ENCODE measurements around the gene DSP.

Gene DSP

GRCh38 chr6:7550433-7550801, 8.9 kb downstream of the DSP start:
- Histone ChIP-seq H3K9ac (ENCODE audit: insufficient read length, low read depth) (no peak overlapping the region), H3K36me3 (ENCODE audit: insufficient read depth, insufficient read length, low read length) (peaks cover 4% of the 10 kb centered on the region), H3K27me3 (ENCODE audit: insufficient read depth, insufficient read length) (no peaks in the 10 kb centered on the region), H3K9me3 (ENCODE audit: insufficient read depth, low read length) (no peaks in the 10 kb centered on the region), H3K4me3 (ENCODE audit: insufficient read length, low read depth) (no peak overlapping the region), H3K4me1 (ENCODE audit: insufficient read depth, insufficient read length) (peaks cover 2% of the 10 kb centered on the region)
- no peak for DNase-seq (ENCODE audit: low read depth, low spot score)
- TF ChIP-seq YY1 (IDR thresholded peaks at IDR 0.05; ENCODE audit: insufficient read depth, insufficient read length) (no peak), ZNF274 (IDR thresholded peaks at IDR 0.05; ENCODE audit: low read depth, low read length) (no peak), SUZ12 (IDR thresholded peaks at IDR 0.05; ENCODE audit: extremely low read depth, insufficient read depth, insufficient read length) (no peak)

- Histone ChIP-seq H3K9me3 (ENCODE audit: insufficient read depth, low read length) (no peaks in the 10 kb centered on the region), H3K36me3 (ENCODE audit: insufficient read depth, insufficient read length, low read length) (peaks cover 36% of the 10 kb centered on the region), H3K4me3 (ENCODE audit: insufficient read length, low read depth) (no peak overlapping the region), H3K9ac (ENCODE audit: insufficient read length, low read depth) (no peak overlapping the region), H3K27me3 (ENCODE audit: insufficient read depth, insufficient read length) (no peaks in the 10 kb centered on the region), H3K4me1 (ENCODE audit: insufficient read depth, insufficient read length) (no peaks in the 10 kb centered on the region)
- TF ChIP-seq SUZ12 (IDR thresholded peaks at IDR 0.05; ENCODE audit: extremely low read depth, insufficient read depth, insufficient read length) (no peak), ZNF274 (IDR thresholded peaks at IDR 0.05; ENCODE audit: low read depth, low read length) (no peak), YY1 (IDR thresholded peaks at IDR 0.05; ENCODE audit: insufficient read depth, insufficient read length) (no peak)
- DNase-seq (ENCODE audit: low read depth, low spot score), result no peak
Observed at GRCh38 chr6:7554533-7555275, 13.2 kb downstream of the DSP start.

DNA sequence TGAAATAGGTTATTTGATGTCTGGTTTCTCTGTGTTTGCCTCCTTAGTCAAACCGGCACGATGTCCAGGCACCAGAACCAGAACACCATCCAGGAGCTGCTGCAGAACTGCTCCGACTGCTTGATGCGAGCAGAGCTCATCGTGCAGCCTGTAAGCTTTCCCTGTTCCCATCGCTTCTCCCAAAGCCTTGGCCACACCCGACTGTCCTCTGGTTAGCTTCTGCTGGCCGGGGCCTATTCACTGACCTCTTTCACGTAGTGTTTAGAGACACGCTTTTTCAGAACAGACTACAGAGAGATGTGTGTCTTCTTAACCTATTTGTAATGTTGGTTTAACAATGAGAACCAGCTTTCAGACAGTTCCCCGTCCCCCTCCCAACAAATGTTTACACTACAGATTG, 14.2 kb downstream of the DSP start:
- H3K9me3 ChIP-seq (ENCODE audit: insufficient read depth, low read length), result no peaks in the 10 kb centered on the region
- no peak for DNase-seq (ENCODE audit: low read depth, low spot score)
- H3K4me3 ChIP-seq (ENCODE audit: insufficient read length, low read depth), result no peak overlapping the region
- H3K36me3 ChIP-seq (ENCODE audit: insufficient read depth, insufficient read length, low read length), result peaks cover 43% of the 10 kb centered on the region
- H3K4me1 ChIP-seq (ENCODE audit: insufficient read depth, insufficient read length), result no peaks in the 10 kb centered on the region
- H3K27me3 ChIP-seq (ENCODE audit: insufficient read depth, insufficient read length), result no peaks in the 10 kb centered on the region
- no peak overlapping the region for H3K9ac ChIP-seq (ENCODE audit: insufficient read length, low read depth)
- TF ChIP-seq SUZ12 (IDR thresholded peaks at IDR 0.05; ENCODE audit: extremely low read depth, insufficient read depth, insufficient read length) (no peak), ZNF274 (IDR thresholded peaks at IDR 0.05; ENCODE audit: low read depth, low read length) (no peak), YY1 (IDR thresholded peaks at IDR 0.05; ENCODE audit: insufficient read depth, insufficient read length) (no peak)

- TF ChIP-seq YY1 (IDR thresholded peaks at IDR 0.05; ENCODE audit: insufficient read depth, insufficient read length) (no peak), SUZ12 (IDR thresholded peaks at IDR 0.05; ENCODE audit: extremely low read depth, insufficient read depth, insufficient read length) (no peak), ZNF274 (IDR thresholded peaks at IDR 0.05; ENCODE audit: low read depth, low read length) (no peak)
- no peak for DNase-seq (ENCODE audit: low read depth, low spot score)
- Histone ChIP-seq H3K4me1 (ENCODE audit: insufficient read depth, insufficient read length) (no peaks in the 10 kb centered on the region), H3K36me3 (ENCODE audit: insufficient read depth, insufficient read length, low read length) (peaks cover 51% of the 10 kb centered on the region), H3K9ac (ENCODE audit: insufficient read length, low read depth) (no peak overlapping the region), H3K4me3 (ENCODE audit: insufficient read length, low read depth) (no peak overlapping the region), H3K9me3 (ENCODE audit: insufficient read depth, low read length) (no peaks in the 10 kb centered on the region), H3K27me3 (ENCODE audit: insufficient read depth, insufficient read length) (no peaks in the 10 kb centered on the region)
Observed at GRCh38 chr6:7556394-7557106, 15.1 kb downstream of the DSP start.

DNA sequence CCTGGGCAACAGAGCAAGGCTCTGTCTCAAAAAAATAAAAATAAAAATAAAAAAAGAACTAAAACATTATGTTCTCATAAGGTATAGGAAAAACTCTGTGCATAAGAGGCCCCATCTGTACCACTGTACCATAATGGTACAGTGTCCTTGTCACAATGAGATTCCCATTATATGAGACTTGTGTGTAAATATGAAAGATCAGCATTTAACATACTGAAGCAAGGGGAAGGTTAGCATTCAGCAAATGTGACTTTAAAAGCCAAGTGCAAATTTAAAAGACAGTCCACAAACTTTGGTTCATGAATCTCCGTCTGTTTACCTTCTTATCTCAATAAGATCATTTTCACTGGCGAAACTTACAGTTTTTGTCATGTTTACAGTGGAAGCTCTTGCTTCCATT, 16.2 kb downstream of the DSP start:
- DNase-seq (ENCODE audit: low read depth, low spot score), result no peak
- H3K9me3 ChIP-seq (ENCODE audit: insufficient read depth, low read length), result no peaks in the 10 kb centered on the region
- no peak for TF ChIP-seq SUZ12 (IDR thresholded peaks at IDR 0.05; ENCODE audit: extremely low read depth, insufficient read depth, insufficient read length)
- no peak for TF ChIP-seq YY1 (IDR thresholded peaks at IDR 0.05; ENCODE audit: insufficient read depth, insufficient read length)
- no peak for TF ChIP-seq ZNF274 (IDR thresholded peaks at IDR 0.05; ENCODE audit: low read depth, low read length)
- no peaks in the 10 kb centered on the region for H3K4me1 ChIP-seq (ENCODE audit: insufficient read depth, insufficient read length)
- H3K36me3 ChIP-seq (ENCODE audit: insufficient read depth, insufficient read length, low read length), result peaks cover 61% of the 10 kb centered on the region
- H3K9ac ChIP-seq (ENCODE audit: insufficient read length, low read depth), result no peak overlapping the region
- H3K27me3 ChIP-seq (ENCODE audit: insufficient read depth, insufficient read length), result no peaks in the 10 kb centered on the region
- no peak overlapping the region for H3K4me3 ChIP-seq (ENCODE audit: insufficient read length, low read depth)

GRCh38 chr6:7558781-7559180, 17.3 kb downstream of the DSP start:
- Histone ChIP-seq H3K4me1 (ENCODE audit: insufficient read depth, insufficient read length) (no peaks in the 10 kb centered on the region), H3K36me3 (ENCODE audit: insufficient read depth, insufficient read length, low read length) (peaks cover 69% of the 10 kb centered on the region), H3K4me3 (ENCODE audit: insufficient read length, low read depth) (no peak overlapping the region), H3K9me3 (ENCODE audit: insufficient read depth, low read length) (no peaks in the 10 kb centered on the region), H3K27me3 (ENCODE audit: insufficient read depth, insufficient read length) (no peaks in the 10 kb centered on the region), H3K9ac (ENCODE audit: insufficient read length, low read depth) (no peak overlapping the region)
- no peak for DNase-seq (ENCODE audit: low read depth, low spot score)
- TF ChIP-seq ZNF274 (IDR thresholded peaks at IDR 0.05; ENCODE audit: low read depth, low read length), result no peak
- TF ChIP-seq YY1 (IDR thresholded peaks at IDR 0.05; ENCODE audit: insufficient read depth, insufficient read length), result no peak
- no peak for TF ChIP-seq SUZ12 (IDR thresholded peaks at IDR 0.05; ENCODE audit: extremely low read depth, insufficient read depth, insufficient read length)

GRCh38 chr6:7559196-7559595, 17.7 kb downstream of the DSP start:
- Histone ChIP-seq H3K9ac (ENCODE audit: insufficient read length, low read depth) (no peak overlapping the region), H3K4me1 (ENCODE audit: insufficient read depth, insufficient read length) (no peaks in the 10 kb centered on the region), H3K9me3 (ENCODE audit: insufficient read depth, low read length) (no peaks in the 10 kb centered on the region), H3K27me3 (ENCODE audit: insufficient read depth, insufficient read length) (no peaks in the 10 kb centered on the region), H3K4me3 (ENCODE audit: insufficient read length, low read depth) (no peak overlapping the region), H3K36me3 (ENCODE audit: insufficient read depth, insufficient read length, low read length) (peaks cover 72% of the 10 kb centered on the region)
- TF ChIP-seq SUZ12 (IDR thresholded peaks at IDR 0.05; ENCODE audit: extremely low read depth, insufficient read depth, insufficient read length) (no peak), ZNF274 (IDR thresholded peaks at IDR 0.05; ENCODE audit: low read depth, low read length) (no peak), YY1 (IDR thresholded peaks at IDR 0.05; ENCODE audit: insufficient read depth, insufficient read length) (no peak)
- no peak for DNase-seq (ENCODE audit: low read depth, low spot score)

Data from NT2/D1 (cell line).